OCI-M2 (cell line): ENCODE results near the gene KRT32.

Experiments
- DNase-seq: peaks from one replicate; lab custom pipeline; 2025; ENCODE audit not compliant: unreplicated experiment; lab: John Stamatoyannopoulos, UW

Gene KRT32

GRCh38 chr17:41466988-41467387 is at the start of gene KRT32:
TSS of gene KRT32 (minus strand) at chr17:41467386. CDS start at chr17:41467325, 61 bp downstream.
- no peak for DNase-seq

DNA sequence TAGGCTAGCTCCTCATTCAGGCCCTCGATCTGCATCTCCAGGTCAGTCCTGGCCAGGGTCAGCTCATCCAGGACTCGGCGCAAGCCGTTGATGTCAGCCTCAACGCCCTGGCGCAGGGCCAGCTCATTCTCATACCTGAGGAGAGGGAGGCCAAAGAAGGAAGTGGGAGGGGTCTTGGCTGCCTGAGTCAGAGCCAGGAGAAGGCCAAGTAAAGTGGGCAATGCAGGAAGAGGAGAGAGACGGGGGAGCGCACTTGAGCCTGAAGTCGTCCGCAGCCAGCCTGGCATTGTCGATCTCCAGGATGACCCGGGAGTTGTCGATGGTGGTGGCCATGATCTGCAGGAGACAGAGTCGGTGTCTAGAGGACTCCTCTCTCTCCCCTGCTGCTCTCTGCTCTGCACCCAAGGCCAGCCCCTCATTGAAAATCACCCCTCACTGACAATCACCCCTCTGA is 49.7 kb upstream of the KRT32 start:
- DNase-seq: no peak

GRCh38 chr17:41516147-41516829 is 49.1 kb upstream of the KRT32 start:
- no peak for DNase-seq

- no peak for DNase-seq
These were observed 46.0 kb upstream of the KRT32 start for GRCh38 chr17:41513168-41513547.

GRCh38 chr17:41512546-41513167 is 45.5 kb upstream of the KRT32 start:
- DNase-seq: no peak

DNA sequence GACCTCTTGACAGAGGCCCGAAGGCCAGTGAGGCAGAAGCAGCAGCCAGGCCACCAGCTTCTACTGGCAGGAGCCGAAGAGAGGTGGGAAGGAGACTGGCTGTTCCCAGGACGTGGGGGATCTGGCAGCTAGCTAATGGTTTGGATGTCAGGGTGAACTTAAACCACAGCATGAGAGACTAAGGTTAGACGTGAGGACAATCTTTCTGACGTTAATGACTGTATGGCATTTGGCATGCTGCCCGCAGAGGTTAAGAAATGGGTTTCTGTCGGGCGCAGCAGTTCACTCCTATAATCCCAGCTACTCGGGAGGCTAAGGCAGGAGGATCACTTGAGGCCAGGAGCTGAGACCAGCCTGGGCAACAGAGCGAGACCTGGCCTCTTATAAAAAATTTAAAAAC is 44.5 kb upstream of the KRT32 start:
- DNase-seq: no peak

DNA sequence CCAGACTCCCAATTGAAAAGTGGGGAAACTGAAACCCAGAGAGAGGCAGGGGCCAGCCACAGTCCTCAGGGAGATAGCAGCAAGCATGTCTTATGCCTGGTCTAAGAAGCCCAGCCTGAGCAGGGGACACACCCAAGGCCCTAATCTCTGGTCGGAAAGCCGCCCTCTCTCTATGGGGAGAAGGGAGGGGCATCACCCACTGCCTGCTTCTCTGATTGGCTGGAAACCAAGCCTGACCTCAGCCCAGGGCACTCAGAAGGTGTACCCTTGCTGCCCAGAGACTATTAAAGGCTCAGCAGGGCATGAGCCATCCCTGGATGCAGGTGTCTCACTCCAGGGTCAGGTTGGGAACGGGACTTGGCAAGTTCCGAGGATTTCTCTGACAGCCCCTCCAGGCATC is 43.9 kb upstream of the KRT32 start:
- no peak for DNase-seq

- no peak for DNase-seq
These were observed 43.3 kb upstream of the KRT32 start for GRCh38 chr17:41510251-41511065.

DNA sequence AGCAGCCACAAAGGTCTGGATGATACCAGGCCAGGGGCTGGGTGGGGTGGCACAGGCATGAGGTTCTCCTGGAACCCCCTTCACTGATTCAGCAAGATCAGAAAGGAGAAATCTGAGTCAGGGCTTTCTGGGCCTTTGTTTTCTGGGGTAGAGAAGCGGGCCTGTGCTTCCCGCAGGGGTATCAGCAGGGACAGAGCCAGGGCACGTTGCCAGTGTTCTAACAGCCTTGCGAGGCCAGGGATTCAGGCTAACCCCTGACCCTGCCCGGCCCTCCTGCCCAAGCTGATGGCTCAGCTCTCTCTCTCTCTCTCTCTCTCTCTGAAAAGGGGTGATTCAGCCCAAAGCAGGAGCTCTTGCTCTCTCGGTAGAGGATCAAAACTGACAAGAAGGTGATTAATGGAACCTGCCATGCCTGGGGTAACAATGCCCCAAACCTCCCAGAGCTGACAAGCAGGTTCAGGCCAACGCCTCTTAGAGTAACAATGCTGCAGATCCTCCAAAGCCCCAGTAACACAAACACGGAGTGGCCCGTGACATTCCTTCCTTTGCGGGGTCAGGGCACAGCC is 40.2 kb upstream of the KRT32 start:
- DNase-seq: no peak

GRCh38 chr17:41505809-41506767 is 38.9 kb upstream of the KRT32 start:
- DNase-seq: no peak

- no peak for DNase-seq
These were observed 38.0 kb upstream of the KRT32 start, which contains the start of gene KRT13 for GRCh38 chr17:41505007-41505808. TSS of gene KRT13 (minus strand) at chr17:41505612. CDS start at chr17:41505550, 62 bp downstream.

GRCh38 chr17:41504246-41504977 is 37.2 kb upstream of the KRT32 start:
- DNase-seq: no peak

DNA sequence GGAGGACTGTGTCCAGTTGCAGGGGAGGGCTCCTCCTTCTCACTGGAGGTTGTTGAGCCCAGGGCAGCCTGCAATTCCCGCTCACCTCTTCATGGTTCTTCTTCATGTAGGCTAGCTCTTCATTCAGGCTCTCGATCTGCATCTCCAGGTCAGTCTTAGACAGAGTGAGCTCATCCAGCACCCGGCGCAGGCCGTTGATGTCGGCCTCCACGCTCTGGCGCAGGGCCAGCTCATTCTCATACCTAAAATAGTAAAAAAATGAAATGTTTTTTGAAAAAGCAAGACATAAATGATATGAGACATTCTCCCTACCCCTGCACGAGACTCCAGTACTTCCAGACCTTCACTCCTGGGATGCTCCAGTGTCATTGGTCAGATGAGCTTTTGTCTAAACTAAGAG is 36.0 kb upstream of the KRT32 start:
- DNase-seq: no peak

DNA sequence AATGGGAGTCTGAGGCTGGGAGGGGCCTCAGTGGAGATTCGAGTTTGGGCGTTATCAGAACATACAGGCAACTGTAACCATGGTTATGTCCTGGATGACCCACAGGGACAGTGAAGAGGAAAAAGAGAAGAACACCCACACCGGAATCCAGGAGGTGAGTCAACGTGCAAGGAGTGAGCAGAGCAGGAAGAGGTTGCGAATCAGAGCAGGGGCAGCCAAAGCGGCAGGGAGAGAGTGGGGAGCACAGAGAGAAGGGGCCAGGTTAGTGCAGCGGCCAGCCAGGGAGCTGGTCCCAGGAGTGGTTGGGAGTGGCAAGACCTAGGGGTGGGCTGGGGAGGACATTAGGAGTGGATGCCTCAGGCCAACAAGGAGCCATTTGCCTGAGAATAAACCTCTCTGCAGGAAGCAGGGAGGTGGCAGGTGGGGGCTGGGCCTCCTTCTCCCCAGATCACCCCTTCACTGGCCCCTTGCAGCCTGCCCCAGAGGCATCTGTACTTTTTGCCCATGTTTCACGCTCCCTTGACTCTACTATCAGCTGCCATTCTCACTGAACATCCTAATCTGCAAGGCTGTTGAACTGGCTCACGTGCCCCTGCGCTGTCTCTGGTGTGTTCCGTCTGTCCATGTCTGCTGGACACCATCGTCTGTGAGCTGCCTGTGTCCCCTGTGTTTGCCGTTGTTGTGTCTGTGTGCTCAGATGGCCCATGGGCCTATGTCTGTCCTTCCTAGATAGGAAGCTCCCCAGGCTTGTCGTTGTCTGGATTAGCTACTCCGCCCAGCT is 33.1 kb upstream of the KRT32 start:
- DNase-seq: no peak

GRCh38 chr17:41499714-41500113 is 32.5 kb upstream of the KRT32 start:
- no peak for DNase-seq

- DNase-seq: no peak
These were observed 31.1 kb upstream of the KRT32 start for GRCh38 chr17:41498276-41498675.

- DNase-seq: no peak
These were observed 29.8 kb upstream of the KRT32 start for GRCh38 chr17:41496803-41497484.

DNA sequence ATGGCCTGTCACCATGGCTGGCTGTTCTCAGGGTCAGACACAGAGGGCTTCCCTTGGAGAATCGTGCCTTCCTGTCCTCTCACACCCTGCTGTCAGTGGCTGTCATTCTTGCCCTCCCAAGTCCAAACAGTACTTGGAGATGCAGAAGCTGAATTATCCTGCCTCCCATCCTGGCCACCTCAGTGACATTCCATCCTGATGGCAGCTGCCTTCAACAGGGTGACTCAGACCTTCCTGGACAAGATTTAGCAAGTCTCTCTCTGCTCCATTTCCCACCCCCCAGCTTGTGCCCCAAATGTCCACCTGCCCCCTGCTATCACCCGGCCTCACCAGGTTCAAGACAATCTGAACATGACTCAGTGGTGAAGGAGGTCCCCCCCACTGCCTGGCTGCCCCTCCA is 27.3 kb upstream of the KRT32 start:
- no peak for DNase-seq
